Renal cortical epithelial cell (primary cell): ENCODE measurements around the gene TMPO. TPM values are rescaled to one million over a fixed set of nuclear protein-coding genes. Genes with fewer than 3 reads are reported as not detected.
"Not testable (repeated sequence)": the region's sequence is repeated elsewhere in the genome, so short reads cannot be mapped to it uniquely, and the experiment has no call there.

ENCODE experiments used
- DNase-seq: peaks from one replicate; pipeline ENCODE4 v3.0.0-alpha.2; 2011; ENCODE audit warnings: low read depth
- total RNA-seq: library from RNA; depleted of rRNA; stranded (reverse); fragments of >200 nt; gene quantifications from 2 replicates; pipeline ENCODE4 v1.2.3, GENCODE V29; 2014

The TMPO gene
- total RNA-seq, 1 donor from 2014 or later: 68.8 TPM

GRCh38 chr12:98509063-98509462 lies 6.3 kb upstream of the TMPO start:
- DNase-seq: no peak

GRCh38 chr12:98511806-98512205 lies 3.6 kb upstream of the TMPO start:
- not testable (repeated sequence) for DNase-seq

GRCh38 chr12:98513379-98514322 lies 1.7 kb upstream of the TMPO start:
- no peak for DNase-seq

GRCh38 chr12:98514982-98515286 lies 456 bp upstream of the TMPO start:
- DNase-seq: no peak

- peak; percentile 78 for DNase-seq
Observed at GRCh38 chr12:98516111-98516873, 902 bp downstream of the TMPO start.

GRCh38 chr12:98519257-98519907 lies 4.0 kb downstream of the TMPO start:
- no peak for DNase-seq

DNA sequence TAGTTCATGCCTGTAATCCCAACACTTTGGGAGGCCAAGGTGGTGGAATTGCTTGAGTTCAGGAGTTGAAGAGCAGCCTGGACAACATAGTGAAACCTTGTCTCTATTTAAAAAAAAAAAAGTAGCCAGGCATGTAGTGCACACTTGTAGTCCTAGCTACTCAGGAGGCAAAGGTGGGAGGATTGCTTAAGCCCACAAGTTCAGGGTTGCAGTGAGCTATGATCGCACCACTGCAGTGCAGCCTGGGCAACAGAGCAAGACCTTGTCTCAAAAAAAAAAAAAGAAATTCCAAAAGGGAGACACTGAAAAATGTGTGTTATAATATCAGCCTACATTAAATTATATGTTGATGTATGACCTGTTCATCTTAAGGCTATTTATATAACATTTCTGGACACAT lies 14.7 kb downstream of the TMPO start:
- DNase-seq: no peak

DNA sequence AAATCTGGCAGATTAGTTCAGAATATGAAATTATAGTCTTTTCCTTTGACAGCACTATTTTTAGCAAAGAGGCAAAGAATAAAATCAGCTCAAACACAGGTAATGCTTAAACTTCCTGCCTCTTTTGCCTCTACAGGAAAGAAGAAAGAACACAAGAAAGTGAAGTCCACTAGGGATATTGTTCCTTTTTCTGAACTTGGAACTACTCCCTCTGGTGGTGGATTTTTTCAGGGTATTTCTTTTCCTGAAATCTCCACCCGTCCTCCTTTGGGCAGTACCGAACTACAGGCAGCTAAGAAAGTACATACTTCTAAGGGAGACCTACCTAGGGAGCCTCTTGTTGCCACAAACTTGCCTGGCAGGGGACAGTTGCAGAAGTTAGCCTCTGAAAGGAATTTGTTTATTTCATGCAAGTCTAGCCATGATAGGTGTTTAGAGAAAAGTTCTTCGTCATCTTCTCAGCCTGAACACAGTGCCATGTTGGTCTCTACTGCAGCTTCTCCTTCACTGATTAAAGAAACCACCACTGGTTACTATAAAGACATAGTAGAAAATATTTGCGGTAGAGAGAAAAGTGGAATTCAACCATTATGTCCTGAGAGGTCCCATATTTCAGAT lies 17.4 kb downstream of the TMPO start:
- peak; percentile 68 for DNase-seq

GRCh38 chr12:98533723-98534251 lies 18.4 kb downstream of the TMPO start:
- peak; percentile 16 for DNase-seq

GRCh38 chr12:98538031-98538430 lies 22.6 kb downstream of the TMPO start:
- DNase-seq: no peak

DNA sequence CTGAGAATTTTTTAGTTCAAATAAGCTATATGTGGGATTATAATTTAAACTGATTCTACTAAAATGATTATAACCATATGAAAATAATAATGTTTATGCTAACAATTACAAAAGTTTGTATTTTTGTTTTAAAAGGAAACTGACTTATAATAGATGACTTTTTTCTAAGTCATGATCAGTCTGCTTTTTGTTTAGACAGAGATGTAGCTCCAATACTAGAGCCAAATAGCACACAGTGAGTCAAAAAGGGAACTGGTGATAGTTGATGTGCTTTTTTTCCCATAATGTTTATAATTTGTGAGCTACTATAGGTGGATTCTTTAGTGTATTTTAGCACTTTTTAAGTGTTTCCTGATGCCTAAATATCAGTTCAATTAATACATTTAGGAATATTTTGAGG lies 28.3 kb downstream of the TMPO start:
- no peak for DNase-seq

DNA sequence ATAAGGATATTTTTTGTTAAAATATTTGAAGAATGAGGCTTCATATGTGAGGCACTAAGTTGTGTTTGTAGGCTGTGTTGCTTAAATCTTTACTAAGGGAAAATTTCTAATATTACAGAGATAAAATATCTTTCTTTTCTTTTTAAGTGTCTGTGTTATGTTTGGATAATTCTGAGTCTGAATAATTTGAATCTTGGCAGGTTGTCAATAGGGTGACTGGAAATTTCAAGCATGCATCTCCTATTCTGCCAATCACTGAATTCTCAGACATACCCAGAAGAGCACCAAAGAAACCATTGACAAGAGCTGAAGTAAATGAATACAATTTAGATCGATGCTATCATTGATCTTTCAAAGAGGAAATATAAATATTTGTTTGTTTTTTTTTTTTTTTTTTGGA lies 29.4 kb downstream of the TMPO start:
- no peak for DNase-seq

- DNase-seq: no peak
Observed at GRCh38 chr12:98549371-98550110, 34.2 kb downstream of the TMPO start.

DNA sequence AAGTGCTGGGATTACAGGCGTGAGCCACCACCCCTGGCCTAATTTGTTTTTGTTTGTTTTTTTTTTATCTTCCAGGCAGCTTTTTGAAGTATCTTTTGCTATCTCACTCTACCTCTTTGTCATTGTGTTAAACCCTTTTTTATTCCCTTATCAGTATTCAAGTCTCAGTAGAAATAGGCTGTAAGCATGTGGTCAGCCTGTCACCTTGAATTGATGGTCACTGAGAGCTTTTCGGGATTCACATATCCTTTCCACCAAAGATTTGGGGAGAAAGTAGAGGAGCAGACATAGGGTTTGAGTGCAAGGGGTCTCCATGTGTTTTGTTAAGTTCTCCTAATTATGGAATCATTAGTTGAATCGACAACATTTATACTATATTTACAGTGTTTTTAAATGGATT lies 36.4 kb downstream of the TMPO start:
- DNase-seq: no peak

DNA sequence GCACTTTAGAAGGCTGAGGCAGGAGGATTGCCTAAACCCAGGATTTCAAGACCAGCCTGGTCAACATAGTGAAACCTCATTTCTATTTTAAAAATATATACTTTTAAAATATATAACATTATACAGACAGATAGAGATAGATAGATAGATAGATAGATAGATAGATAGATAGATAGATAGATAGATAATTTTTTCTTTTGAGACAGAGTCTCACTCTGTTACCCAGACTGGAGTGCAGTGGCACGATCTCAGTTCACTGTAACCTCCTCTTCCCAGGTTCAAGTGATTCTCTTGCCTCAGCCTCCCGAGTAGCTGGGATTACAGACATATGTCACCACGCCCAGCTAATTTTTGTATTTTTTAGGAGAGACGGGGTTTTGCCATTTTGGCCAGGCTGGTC lies 42.7 kb downstream of the TMPO start:
- not testable (repeated sequence) for DNase-seq

GRCh38 chr12:98559666-98560065 lies 44.3 kb downstream of the TMPO start:
- DNase-seq: no peak

DNA sequence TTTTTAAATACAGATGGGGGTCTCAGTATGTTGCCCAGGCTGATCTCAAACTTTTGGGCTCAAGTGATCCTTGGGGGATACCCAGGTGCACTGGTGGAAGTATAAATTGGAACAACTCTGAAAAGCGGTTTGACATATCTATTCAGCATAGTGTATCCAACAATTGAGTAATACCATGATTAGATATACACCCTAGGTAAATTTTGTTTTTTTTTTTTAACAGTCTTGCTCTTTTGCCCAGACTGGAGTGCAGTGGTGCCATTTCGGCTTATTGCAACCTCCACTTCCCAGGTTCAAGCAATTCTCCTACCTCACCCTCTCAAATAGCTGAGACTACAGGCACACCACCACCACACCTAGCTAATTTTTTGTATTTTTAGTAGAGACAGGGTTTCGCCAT lies 46.5 kb downstream of the TMPO start:
- no peak for DNase-seq

DNA sequence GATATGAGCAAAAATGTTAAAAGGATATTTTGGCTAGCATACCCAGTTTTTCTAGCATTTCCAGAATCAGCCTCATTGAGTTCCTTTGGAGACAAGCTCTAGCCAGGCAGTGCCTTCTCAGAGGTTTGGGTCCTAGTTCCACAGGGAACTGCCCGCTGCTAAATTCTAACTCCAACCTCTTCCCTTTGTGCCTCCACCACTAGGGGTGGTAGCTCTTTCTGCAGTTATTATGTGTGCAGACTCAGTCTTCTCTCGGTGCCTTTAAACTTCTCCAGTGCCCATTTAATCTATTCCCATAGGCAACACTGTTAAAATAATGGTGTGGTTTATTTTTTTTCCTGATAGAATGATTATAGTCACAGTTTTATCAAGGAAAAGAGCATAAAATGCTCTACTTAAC lies 56.6 kb downstream of the TMPO start:
- DNase-seq: no peak

DNA sequence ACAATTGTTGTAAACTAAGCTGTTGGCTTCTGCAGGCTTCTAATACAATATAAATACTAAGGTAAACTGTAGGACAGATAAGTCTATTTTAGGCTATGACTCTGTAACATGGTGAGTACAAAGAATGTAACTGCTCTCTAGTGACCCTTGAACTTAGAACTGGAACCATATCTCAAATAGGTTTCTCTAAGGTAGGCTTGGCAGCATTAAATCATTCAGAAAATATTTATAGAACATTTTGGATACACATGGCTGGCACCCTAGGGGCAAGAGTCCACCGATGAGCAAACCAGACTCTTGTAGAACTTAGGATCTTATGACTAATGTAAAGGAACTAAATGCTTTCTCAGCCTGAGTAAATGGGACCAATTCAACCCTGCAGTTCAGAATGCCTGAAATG lies 58.7 kb downstream of the TMPO start:
- DNase-seq: peak; percentile 66

DNA sequence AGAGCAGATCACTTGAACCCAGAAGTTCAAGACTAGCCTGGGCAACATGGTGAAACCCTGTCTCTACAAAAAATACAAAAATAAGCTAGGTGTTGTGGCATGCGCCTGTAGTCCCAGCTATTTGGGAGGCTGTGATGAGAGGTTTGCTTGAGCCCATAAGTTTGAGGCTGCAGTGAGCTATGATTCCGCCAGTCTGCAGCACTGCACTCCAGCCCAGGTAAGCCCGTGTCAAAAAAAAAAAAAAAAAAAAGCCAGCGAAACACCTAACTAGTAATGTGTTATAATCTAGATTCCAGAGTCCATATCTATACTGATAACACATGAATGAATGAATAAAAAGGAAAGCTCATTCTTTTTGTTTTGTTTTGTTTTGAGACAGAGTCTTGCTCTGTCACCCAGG lies 59.6 kb downstream of the TMPO start:
- DNase-seq: no peak

GRCh38 chr12:98576795-98577194 lies 61.4 kb downstream of the TMPO start:
- DNase-seq: not testable (repeated sequence)
